GM12878 (cell line): ENCODE results near the gene MSL3B.

ENCODE experiments used
- CBFB ChIP-seq: IDR thresholded peaks from 2 replicates; pipeline ENCODE4 v1.6.1; 2016; ENCODE audit warnings: antibody characterized with exemption, low read depth
- CTCF ChIP-seq, 3 experiments: IDR thresholded peaks in 2 of 3; conservative IDR thresholded peaks in 1 of 3; 2 replicates each; pipeline ENCODE4 v1.5.1; 2011; ENCODE audit warnings: low read depth in 3 of 3, low read length in 3 of 3, mild to moderate bottlenecking in 3 of 3, control low read depth in 2 of 3, moderate library complexity in 2 of 3, inconsistent platforms in 1 of 3, mixed read lengths in 1 of 3; ENCODE audit not compliant: control insufficient read depth in 2 of 3, insufficient read depth in 1 of 3; ENCODE audit errors: extremely low read depth in 1 of 3
- EZH2 ChIP-seq: IDR thresholded peaks from 2 replicates; pipeline ENCODE4 v1.6.1; 2012; ENCODE audit warnings: low read depth, mild to moderate bottlenecking, control low read depth, inconsistent platforms, low read length, borderline replicate concordance; ENCODE audit not compliant: control insufficient read depth
- KDM1A ChIP-seq: fragments of 200-600 bp; sonication (generic); IDR thresholded peaks from 2 replicates; pipeline ENCODE4 v1.6.1; 2016; ENCODE audit warnings: borderline replicate concordance
- MEF2A ChIP-seq: IDR thresholded peaks from 2 replicates; pipeline ENCODE4 v1.6.1; 2011; ENCODE audit warnings: low read depth, mild to moderate bottlenecking, low read length, moderate library complexity; ENCODE audit not compliant: insufficient read depth
- PBX3 ChIP-seq: IDR thresholded peaks from 2 replicates; pipeline ENCODE4 v1.6.1; 2011; ENCODE audit warnings: mild to moderate bottlenecking, low read depth, low read length, moderate library complexity; ENCODE audit not compliant: insufficient replicate concordance
- REST ChIP-seq: IDR thresholded peaks from 2 replicates; pipeline ENCODE4 v1.6.1; 2012; ENCODE audit warnings: mild to moderate bottlenecking, low read depth, low read length
- ZNF207 ChIP-seq: fragments of 450-650 bp; IDR thresholded peaks from 2 replicates; pipeline ENCODE4 v1.6.1; 2014; ENCODE audit warnings: antibody characterized with exemption, mild to moderate bottlenecking, borderline replicate concordance

- TF ChIP-seq REST (no peak), MEF2A (no peak), ZNF207 (no peak), PBX3 (no peak), CTCF (IDR thresholded peaks at IDR 0.05 in 2 of 3, conservative IDR thresholded peaks at IDR 0.05 in 1 of 3; ENCODE audit: control insufficient read depth in 2 of 3, extremely low read depth in 1 of 3, insufficient read depth in 1 of 3, low read depth in 3 of 3, low read length in 3 of 3) (no peak), KDM1A (no peak), EZH2 (no peak), CBFB (no peak)
Measured at GRCh38 chr2:233840520-233840919, 27.7 kb downstream of the MSL3B start.
